Liver (tissue), 9 donors: ENCODE measurements around the gene OPRL1. TPM values are rescaled to one million over a fixed set of nuclear protein-coding genes. Genes with fewer than 3 reads are reported as not detected.

Experiments
- DNase-seq: peaks from one replicate; pipeline ENCODE4 v3.0.0-alpha.2; 2017; ENCODE audit warnings: low spot score
- H3K27ac ChIP-seq, 2 donors: one replicate each; pipeline ENCODE4 v1.7.0; 2013; ENCODE audit warnings: inconsistent platforms in 2 of 2, low read length in 2 of 2, control low read depth in 1 of 2, low read depth in 1 of 2, mild to moderate bottlenecking in 1 of 2
- H3K27me3 ChIP-seq, 4 donors: one replicate each; pipeline versions ENCODE4 v1.6.1 to v1.7.0; 2013; ENCODE audit warnings: low read length in 3 of 4, inconsistent platforms in 1 of 4, mild to moderate bottlenecking in 1 of 4, moderate library complexity in 1 of 4; ENCODE audit not compliant: control insufficient read depth in 4 of 4, insufficient read depth in 4 of 4
- H3K36me3 ChIP-seq, 4 donors: one replicate each; pipeline versions ENCODE4 v1.6.1 to v1.7.0; 2013; ENCODE audit warnings: low read length in 3 of 4, mild to moderate bottlenecking in 3 of 4, low read depth in 1 of 4, moderate library complexity in 1 of 4; ENCODE audit not compliant: control insufficient read depth in 4 of 4, insufficient read depth in 3 of 4
- H3K4me1 ChIP-seq, 4 donors: one replicate each; pipeline versions ENCODE4 v1.6.1 to v1.7.0; 2013; ENCODE audit warnings: low read length in 3 of 4, mild to moderate bottlenecking in 3 of 4, moderate library complexity in 1 of 4; ENCODE audit not compliant: control insufficient read depth in 4 of 4, insufficient read depth in 4 of 4
- H3K4me3 ChIP-seq, 3 donors: one replicate each; pipeline versions ENCODE4 v1.6.1 to v1.7.0; 2013; ENCODE audit warnings: low read length in 3 of 3, control low read depth in 1 of 3, low read depth in 1 of 3, mild to moderate bottlenecking in 1 of 3
- H3K9ac ChIP-seq, 2 donors: one replicate each; pipeline ENCODE4 v1.7.0; 2013; ENCODE audit warnings: low read length in 2 of 2, mild to moderate bottlenecking in 2 of 2, moderate library complexity in 2 of 2, control low read depth in 1 of 2, low read depth in 1 of 2
- H3K9me3 ChIP-seq, 4 donors: one replicate each; pipeline versions ENCODE4 v1.6.1 to v1.7.0; 2013; ENCODE audit warnings: low read length in 3 of 4; ENCODE audit not compliant: control insufficient read depth in 4 of 4
- EGR1 ChIP-seq, 2 donors: IDR thresholded peaks; 2 replicates each; pipeline ENCODE4 v1.6.1; 2016 to 2018; ENCODE audit warnings: antibody characterized with exemption in 2 of 2, low read depth in 2 of 2
- FOXA1 ChIP-seq: IDR thresholded peaks from 2 replicates; pipeline ENCODE4 v1.6.1; 2016; ENCODE audit warnings: antibody characterized with exemption
- FOXA2 ChIP-seq: IDR thresholded peaks from 2 replicates; pipeline ENCODE4 v1.6.1; 2016; ENCODE audit warnings: antibody characterized with exemption
- GABPA ChIP-seq, 2 donors: IDR thresholded peaks in 1 of 2; conservative IDR thresholded peaks in 1 of 2; 2 replicates each; pipeline ENCODE4 v1.6.1; 2016; ENCODE audit warnings: antibody characterized with exemption in 2 of 2, mild to moderate bottlenecking in 1 of 2, moderate library complexity in 1 of 2
- HNF4A ChIP-seq, 2 donors: conservative IDR thresholded peaks; 2 replicates each; pipeline ENCODE4 v1.6.1; 2016; ENCODE audit warnings: antibody characterized with exemption in 2 of 2, mild to moderate bottlenecking in 2 of 2
- HNF4G ChIP-seq: IDR thresholded peaks from 2 replicates; pipeline ENCODE4 v1.6.1; 2016; ENCODE audit warnings: antibody characterized with exemption
- JUND ChIP-seq, 2 donors: IDR thresholded peaks; 2 replicates each; pipeline ENCODE4 v1.6.1; 2016; ENCODE audit warnings: antibody characterized with exemption in 2 of 2
- NR2F2 ChIP-seq: IDR thresholded peaks from 2 replicates; pipeline ENCODE4 v1.6.1; 2016; ENCODE audit warnings: antibody characterized with exemption
- RAD21 ChIP-seq, 2 donors: IDR thresholded peaks; 2 replicates each; pipeline ENCODE4 v1.6.1; 2016; ENCODE audit warnings: antibody characterized with exemption in 2 of 2, mild to moderate bottlenecking in 2 of 2
- RXRA ChIP-seq, 2 donors: IDR thresholded peaks; 2 replicates each; pipeline ENCODE4 v1.6.1; 2017 to 2018; ENCODE audit warnings: antibody characterized with exemption in 2 of 2, mild to moderate bottlenecking in 1 of 2
- SP1 ChIP-seq: IDR thresholded peaks from 2 replicates; pipeline ENCODE4 v1.6.1; 2018; ENCODE audit warnings: antibody characterized with exemption, mild to moderate bottlenecking
- TAF1 ChIP-seq: conservative IDR thresholded peaks from 2 replicates; pipeline ENCODE4 v1.6.1; 2016; ENCODE audit warnings: antibody characterized with exemption, mild to moderate bottlenecking
- YY1 ChIP-seq: IDR thresholded peaks from 2 replicates; pipeline ENCODE4 v1.6.1; 2016; ENCODE audit warnings: antibody characterized with exemption, mild to moderate bottlenecking
- WGBS: extraction: QIAGEN DNeasy Blood & Tissue Kit; methylation state at CpG from one replicate; pipeline ENCODE4 v1.1.7; 2013; 5-methylcytosine and 5-hydroxymethylcytosine counted together
- polyA plus RNA-seq, 2 donors: library from polyadenylated mRNA; stranded (reverse) in 1 of 2; unstranded in 1 of 2; fragments of 200-250 nt in 1 of 2; fragments of >200 nt in 1 of 2; fragmentation: Nextera tagmentation in 1 of 2; extraction: Ambion mirVana in 1 of 2; gene quantifications; one replicate each; pipeline versions ENCODE4 v1.2.1 to v1.2.3, GENCODE V29; 2013 to 2015
- total RNA-seq, 2 donors: library from RNA; depleted of rRNA; stranded (reverse); fragments of >200 nt; gene quantifications; one replicate each; pipeline ENCODE4 v1.2.3, GENCODE V29; 2014
- TF ChIP-seq, protein P1 (sequence below): IDR thresholded peaks from 2 replicates; pipeline ENCODE4 v1.6.1; 2016; ENCODE audit warnings: antibody characterized with exemption
- TF ChIP-seq, protein P2 (sequence below): fragments of 150-350 bp; IDR thresholded peaks from 2 replicates; pipeline ENCODE4 v1.5.1; 2017; ENCODE audit warnings: improper control_type of control experiment, low read depth, low read length; ENCODE audit not compliant: missing input control
- TF ChIP-seq, protein P3 (sequence below): IDR thresholded peaks from 2 replicates; pipeline ENCODE4 v1.6.1; 2016; ENCODE audit warnings: antibody characterized with exemption
- TF ChIP-seq, protein P4 (sequence below): IDR thresholded peaks from 2 replicates; pipeline ENCODE4 v1.6.1; 2016; ENCODE audit warnings: antibody characterized with exemption
- TF ChIP-seq, protein P5 (sequence below): IDR thresholded peaks from 2 replicates; pipeline ENCODE4 v1.6.1; 2016; ENCODE audit warnings: antibody characterized with exemption, mild to moderate bottlenecking
- donor health status: healthy.
- donor health status: healthy.
- donor health status: healthy.
- donor health status: healthy.
- donor health status: healthy.

The OPRL1 gene
- total and polyA plus RNA-seq, 4 donors, result 0.04 to 0.79 (median 0.35) TPM

DNA sequence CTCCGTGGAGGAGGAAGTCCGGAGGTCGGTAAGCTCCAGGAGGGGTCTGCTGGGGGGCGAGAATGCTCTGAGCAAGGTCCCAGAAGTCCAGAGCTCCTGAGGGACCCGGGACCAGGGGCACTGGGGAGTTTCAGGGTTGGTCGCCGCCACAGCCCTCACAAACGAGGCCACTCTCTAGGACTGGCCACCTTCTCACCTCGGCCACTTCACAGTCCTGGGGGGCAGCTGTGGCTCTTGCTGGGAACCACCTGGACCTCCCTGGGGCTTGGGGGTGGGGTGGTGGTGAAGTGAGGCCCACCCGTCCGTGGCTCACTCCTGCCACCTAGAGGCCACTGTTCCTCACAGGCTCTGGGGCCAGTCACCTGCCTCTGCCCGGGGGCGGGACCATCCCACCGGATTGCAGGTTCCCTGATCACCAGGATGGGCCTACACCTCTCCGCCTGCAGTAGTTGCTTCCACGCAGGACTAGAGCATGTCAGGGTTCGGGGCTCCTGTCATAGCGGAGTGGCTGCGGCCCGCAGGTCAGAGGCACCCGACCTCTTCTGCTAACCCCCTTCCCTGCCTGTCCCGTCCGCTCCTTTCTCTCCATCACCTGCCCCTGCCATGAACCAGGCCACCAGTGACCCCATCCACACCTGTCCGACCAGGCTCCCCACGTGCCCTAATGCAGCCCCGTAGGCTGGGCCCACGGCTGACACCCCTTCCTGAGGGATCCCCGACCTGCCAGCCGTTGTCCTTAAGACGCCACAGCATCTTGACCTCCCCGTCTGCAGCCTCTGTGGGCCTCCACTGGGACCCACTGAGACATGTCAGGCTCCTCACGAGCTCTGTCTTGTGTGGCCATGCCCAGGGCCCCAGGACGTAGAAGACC, 22.0 kb upstream of the OPRL1 start:
- Histone ChIP-seq H3K4me1 (peaks cover 3 to 27% (median 14%) of the 10 kb centered on the region in 4 donors), H3K9me3 (no peaks in the 10 kb centered on the region), H3K27me3 (peaks cover 0 to 2% (median 0%) of the 10 kb centered on the region in 4 donors), H3K27ac (peak overlapping the region in 1 of 2 donors; percentile 59), H3K9ac (no peak overlapping the region), H3K36me3 (no peaks in the 10 kb centered on the region), H3K4me3 (no peak overlapping the region)
- no peak for TF ChIP-seq FOXA1
- no peak for TF ChIP-seq HNF4G
- peak; percentile 74 to 87 for TF ChIP-seq RAD21 (IDR thresholded peaks at IDR 0.05)
- no peak for TF ChIP-seq GABPA (IDR thresholded peaks at IDR 0.05 in 1 of 2, conservative IDR thresholded peaks at IDR 0.05 in 1 of 2)
- TF ChIP-seq, protein P1, sequence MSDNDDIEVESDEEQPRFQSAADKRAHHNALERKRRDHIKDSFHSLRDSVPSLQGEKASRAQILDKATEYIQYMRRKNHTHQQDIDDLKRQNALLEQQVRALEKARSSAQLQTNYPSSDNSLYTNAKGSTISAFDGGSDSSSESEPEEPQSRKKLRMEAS, result no peak
- no peak for TF ChIP-seq SP1
- TF ChIP-seq, protein P2, sequence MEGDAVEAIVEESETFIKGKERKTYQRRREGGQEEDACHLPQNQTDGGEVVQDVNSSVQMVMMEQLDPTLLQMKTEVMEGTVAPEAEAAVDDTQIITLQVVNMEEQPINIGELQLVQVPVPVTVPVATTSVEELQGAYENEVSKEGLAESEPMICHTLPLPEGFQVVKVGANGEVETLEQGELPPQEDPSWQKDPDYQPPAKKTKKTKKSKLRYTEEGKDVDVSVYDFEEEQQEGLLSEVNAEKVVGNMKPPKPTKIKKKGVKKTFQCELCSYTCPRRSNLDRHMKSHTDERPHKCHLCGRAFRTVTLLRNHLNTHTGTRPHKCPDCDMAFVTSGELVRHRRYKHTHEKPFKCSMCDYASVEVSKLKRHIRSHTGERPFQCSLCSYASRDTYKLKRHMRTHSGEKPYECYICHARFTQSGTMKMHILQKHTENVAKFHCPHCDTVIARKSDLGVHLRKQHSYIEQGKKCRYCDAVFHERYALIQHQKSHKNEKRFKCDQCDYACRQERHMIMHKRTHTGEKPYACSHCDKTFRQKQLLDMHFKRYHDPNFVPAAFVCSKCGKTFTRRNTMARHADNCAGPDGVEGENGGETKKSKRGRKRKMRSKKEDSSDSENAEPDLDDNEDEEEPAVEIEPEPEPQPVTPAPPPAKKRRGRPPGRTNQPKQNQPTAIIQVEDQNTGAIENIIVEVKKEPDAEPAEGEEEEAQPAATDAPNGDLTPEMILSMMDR, result peak; percentile 79
- WGBS, result 31% methylated on average over 33 of the region's 33 CpGs
- peak; percentile 86 for DNase-seq

DNA sequence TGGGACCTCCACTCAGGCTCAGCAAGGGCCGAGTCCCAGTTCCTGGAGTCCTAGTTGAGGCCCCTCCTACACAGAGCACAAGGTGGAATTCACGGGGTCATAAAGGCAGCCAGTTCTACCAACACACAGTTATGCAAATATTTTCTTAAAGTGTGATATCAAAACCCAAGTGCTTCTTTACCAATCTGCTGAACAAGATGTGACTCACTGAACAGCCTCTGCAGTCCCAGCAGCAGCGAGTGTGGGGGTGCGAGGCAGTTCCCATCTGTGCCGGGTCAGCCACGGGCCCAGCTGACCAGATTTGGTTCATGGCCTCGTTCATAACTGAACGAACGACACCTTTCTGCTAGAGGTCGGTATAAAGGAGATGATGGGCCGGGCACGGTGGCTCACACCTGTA, 21.3 kb upstream of the OPRL1 start:
- Histone ChIP-seq H3K36me3 (no peaks in the 10 kb centered on the region), H3K4me3 (no peak overlapping the region), H3K4me1 (peaks cover 3 to 30% (median 16%) of the 10 kb centered on the region in 4 donors), H3K27ac (no peak overlapping the region), H3K9me3 (no peaks in the 10 kb centered on the region), H3K27me3 (no peaks in the 10 kb centered on the region), H3K9ac (no peak overlapping the region)
- TF ChIP-seq EGR1 (IDR thresholded peaks at IDR 0.05; ENCODE audit: low read depth in 2 of 2), result no peak
- no peak for TF ChIP-seq SP1
- TF ChIP-seq, protein P3, sequence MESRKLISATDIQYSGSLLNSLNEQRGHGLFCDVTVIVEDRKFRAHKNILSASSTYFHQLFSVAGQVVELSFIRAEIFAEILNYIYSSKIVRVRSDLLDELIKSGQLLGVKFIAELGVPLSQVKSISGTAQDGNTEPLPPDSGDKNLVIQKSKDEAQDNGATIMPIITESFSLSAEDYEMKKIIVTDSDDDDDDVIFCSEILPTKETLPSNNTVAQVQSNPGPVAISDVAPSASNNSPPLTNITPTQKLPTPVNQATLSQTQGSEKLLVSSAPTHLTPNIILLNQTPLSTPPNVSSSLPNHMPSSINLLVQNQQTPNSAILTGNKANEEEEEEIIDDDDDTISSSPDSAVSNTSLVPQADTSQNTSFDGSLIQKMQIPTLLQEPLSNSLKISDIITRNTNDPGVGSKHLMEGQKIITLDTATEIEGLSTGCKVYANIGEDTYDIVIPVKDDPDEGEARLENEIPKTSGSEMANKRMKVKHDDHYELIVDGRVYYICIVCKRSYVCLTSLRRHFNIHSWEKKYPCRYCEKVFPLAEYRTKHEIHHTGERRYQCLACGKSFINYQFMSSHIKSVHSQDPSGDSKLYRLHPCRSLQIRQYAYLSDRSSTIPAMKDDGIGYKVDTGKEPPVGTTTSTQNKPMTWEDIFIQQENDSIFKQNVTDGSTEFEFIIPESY, result no peak
- no peak for TF ChIP-seq YY1
- TF ChIP-seq RAD21 (IDR thresholded peaks at IDR 0.05), result no peak
- TF ChIP-seq, protein P1, result no peak
- TF ChIP-seq TAF1, result no peak
- no peak for TF ChIP-seq FOXA1
- TF ChIP-seq RXRA (IDR thresholded peaks at IDR 0.05), result no peak
- no peak for TF ChIP-seq FOXA2
- TF ChIP-seq NR2F2, result no peak
- no peak for TF ChIP-seq GABPA (IDR thresholded peaks at IDR 0.05 in 1 of 2, conservative IDR thresholded peaks at IDR 0.05 in 1 of 2)
- TF ChIP-seq, protein P4, sequence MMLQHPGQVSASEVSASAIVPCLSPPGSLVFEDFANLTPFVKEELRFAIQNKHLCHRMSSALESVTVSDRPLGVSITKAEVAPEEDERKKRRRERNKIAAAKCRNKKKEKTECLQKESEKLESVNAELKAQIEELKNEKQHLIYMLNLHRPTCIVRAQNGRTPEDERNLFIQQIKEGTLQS, result no peak
- no peak for TF ChIP-seq HNF4G
- TF ChIP-seq, protein P2, result no peak
- TF ChIP-seq, protein P5, sequence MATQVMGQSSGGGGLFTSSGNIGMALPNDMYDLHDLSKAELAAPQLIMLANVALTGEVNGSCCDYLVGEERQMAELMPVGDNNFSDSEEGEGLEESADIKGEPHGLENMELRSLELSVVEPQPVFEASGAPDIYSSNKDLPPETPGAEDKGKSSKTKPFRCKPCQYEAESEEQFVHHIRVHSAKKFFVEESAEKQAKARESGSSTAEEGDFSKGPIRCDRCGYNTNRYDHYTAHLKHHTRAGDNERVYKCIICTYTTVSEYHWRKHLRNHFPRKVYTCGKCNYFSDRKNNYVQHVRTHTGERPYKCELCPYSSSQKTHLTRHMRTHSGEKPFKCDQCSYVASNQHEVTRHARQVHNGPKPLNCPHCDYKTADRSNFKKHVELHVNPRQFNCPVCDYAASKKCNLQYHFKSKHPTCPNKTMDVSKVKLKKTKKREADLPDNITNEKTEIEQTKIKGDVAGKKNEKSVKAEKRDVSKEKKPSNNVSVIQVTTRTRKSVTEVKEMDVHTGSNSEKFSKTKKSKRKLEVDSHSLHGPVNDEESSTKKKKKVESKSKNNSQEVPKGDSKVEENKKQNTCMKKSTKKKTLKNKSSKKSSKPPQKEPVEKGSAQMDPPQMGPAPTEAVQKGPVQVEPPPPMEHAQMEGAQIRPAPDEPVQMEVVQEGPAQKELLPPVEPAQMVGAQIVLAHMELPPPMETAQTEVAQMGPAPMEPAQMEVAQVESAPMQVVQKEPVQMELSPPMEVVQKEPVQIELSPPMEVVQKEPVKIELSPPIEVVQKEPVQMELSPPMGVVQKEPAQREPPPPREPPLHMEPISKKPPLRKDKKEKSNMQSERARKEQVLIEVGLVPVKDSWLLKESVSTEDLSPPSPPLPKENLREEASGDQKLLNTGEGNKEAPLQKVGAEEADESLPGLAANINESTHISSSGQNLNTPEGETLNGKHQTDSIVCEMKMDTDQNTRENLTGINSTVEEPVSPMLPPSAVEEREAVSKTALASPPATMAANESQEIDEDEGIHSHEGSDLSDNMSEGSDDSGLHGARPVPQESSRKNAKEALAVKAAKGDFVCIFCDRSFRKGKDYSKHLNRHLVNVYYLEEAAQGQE, result no peak
- no peak for TF ChIP-seq JUND (IDR thresholded peaks at IDR 0.05)
- TF ChIP-seq HNF4A (conservative IDR thresholded peaks at IDR 0.05), result no peak
- no peak for DNase-seq
- 72% methylated on average over 12 of the region's 12 CpGs for WGBS
